ENCODE measurements around the gene CCDC60. TPM values are rescaled to one million over a fixed set of nuclear protein-coding genes. Genes with fewer than 3 reads are reported as not detected.

The CCDC60 gene
- total and polyA plus RNA-seq, 10 of the 15 experiments (the other 5 are each of a cell fraction or from before 2014, with no cell fraction given), result 0.19 TPM; not detected in 9

GRCh38 chr12:119460876-119461275, 126.3 kb downstream of the CCDC60 start:
- RAD21 ChIA-PET (ENCODE audit: unreplicated experiment), result no interaction called here
- no peak overlapping the region for H3K27ac ChIP-seq (ENCODE audit: control insufficient read depth, insufficient read depth)
- no peak for FAIRE-seq
- H3K36me3 ChIP-seq (ENCODE audit: control insufficient read depth in 2 of 2, insufficient read depth in 2 of 2, low read length in 1 of 2), result no peaks in the 10 kb centered on the region
- BruUV-seq (replicated peaks), result no TSS peak
- ATAC-seq, result no peak
- H3K4me1 ChIP-seq (ENCODE audit: control insufficient read depth, insufficient read depth, low read length), result no peaks in the 10 kb centered on the region
- no peak for DNase-seq (ENCODE audit: low read depth, low spot score)
- POLR2A ChIA-PET, result no interaction called here
- CTCF ChIA-PET, result interaction anchor here (1.9 kb wide), 1 partner anchor 16 kb away, joined by 8 read pairs; no protein-coding TSS in a partner anchor
- H2AFZ ChIP-seq (ENCODE audit: control insufficient read depth, low read depth, low read length), result no peak overlapping the region
- in situ Hi-C loops (cut with MboI) (no loop called here), intact Hi-C loops (cut with micrococcal nuclease; ENCODE audit: unreplicated experiment) (no loop called here)
- H3K27me3 ChIP-seq (replicated peaks in 1 of 2; ENCODE audit: control insufficient read depth in 2 of 2, insufficient read depth in 2 of 2, low read length in 1 of 2), result no peaks in the 10 kb centered on the region
- TF ChIP-seq CREM (IDR thresholded peaks at IDR 0.05; ENCODE audit: low read depth) (no peak), USF1 (IDR thresholded peaks at IDR 0.05; ENCODE audit: borderline replicate concordance, extremely low read length, insufficient read depth, low read depth, low read length) (no peak), TCF12 (IDR thresholded peaks at IDR 0.05; ENCODE audit: low read depth, low read length) (no peak), MTA2 (IDR thresholded peaks at IDR 0.05; ENCODE audit: low read depth) (no peak)
- no peaks in the 10 kb centered on the region for H3K9me3 ChIP-seq (replicated peaks; ENCODE audit: control insufficient read depth, insufficient read depth, low read length)
- H3K4me3 ChIP-seq, result no peak overlapping the region
- H3K4me2 ChIP-seq (ENCODE audit: control insufficient read depth, insufficient read depth), result no peak overlapping the region
- H4K20me1 ChIP-seq (ENCODE audit: control insufficient read depth, insufficient read depth), result no peaks in the 10 kb centered on the region
- 78% methylated on average over 3 of the region's 3 CpGs for WGBS (ENCODE audit: insufficient coverage, insufficient replicate concordance, low lambda C conversion rate, missing lambda C conversion rate)
- H3K9ac ChIP-seq (ENCODE audit: control insufficient read depth, insufficient read depth, low read length), result no peak overlapping the region
- H3K79me2 ChIP-seq (ENCODE audit: control insufficient read depth, insufficient read depth, low read length), result no peaks in the 10 kb centered on the region
- SMC1A ChIA-PET (ENCODE audit: uncharacterized antibody, unreplicated experiment), result no interaction called here

DNA sequence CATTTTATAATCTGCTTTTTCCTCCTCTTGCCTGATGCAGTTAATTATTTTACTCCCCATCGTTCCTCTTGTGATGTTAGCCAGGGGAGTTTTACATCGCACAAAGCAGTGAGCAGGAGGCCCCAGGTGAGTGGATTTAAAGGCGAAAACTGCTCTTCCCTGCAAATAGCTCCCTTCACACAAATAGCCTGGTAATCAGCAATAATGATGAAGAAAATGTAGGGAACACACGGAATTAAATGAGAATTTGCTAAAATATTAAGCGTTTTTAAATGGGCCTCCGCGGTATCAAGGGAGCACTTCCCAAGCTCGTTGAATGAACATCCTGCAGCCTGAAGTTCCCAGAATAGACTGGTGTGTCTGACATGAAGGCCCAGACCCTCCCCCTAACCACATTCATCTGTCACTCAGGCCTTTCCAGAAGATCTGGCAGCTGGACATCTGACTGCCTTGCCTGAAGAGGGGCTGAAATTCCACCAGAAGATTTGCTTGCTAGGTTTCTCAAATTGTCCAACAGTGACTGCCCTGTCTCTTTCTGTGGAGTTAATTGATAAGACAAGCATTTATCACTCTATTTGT, 127.2 kb downstream of the CCDC60 start:
- Histone ChIP-seq H4K20me1 (ENCODE audit: control insufficient read depth, insufficient read depth) (no peaks in the 10 kb centered on the region), H2AFZ (ENCODE audit: control insufficient read depth, low read depth, low read length) (no peak overlapping the region), H3K79me2 (ENCODE audit: control insufficient read depth, insufficient read depth, low read length) (no peaks in the 10 kb centered on the region), H3K9ac (ENCODE audit: control insufficient read depth, insufficient read depth, low read length) (no peak overlapping the region), H3K36me3 (ENCODE audit: control insufficient read depth in 2 of 2, insufficient read depth in 2 of 2, low read length in 1 of 2) (no peaks in the 10 kb centered on the region), H3K27ac (ENCODE audit: control insufficient read depth, insufficient read depth) (no peak overlapping the region), H3K9me3 (replicated peaks; ENCODE audit: control insufficient read depth, insufficient read depth, low read length) (no peaks in the 10 kb centered on the region), H3K4me3 (no peak overlapping the region), H3K4me2 (ENCODE audit: control insufficient read depth, insufficient read depth) (no peak overlapping the region), H3K27me3 (replicated peaks in 1 of 2; ENCODE audit: control insufficient read depth in 2 of 2, insufficient read depth in 2 of 2, low read length in 1 of 2) (no peaks in the 10 kb centered on the region), H3K4me1 (ENCODE audit: control insufficient read depth, insufficient read depth, low read length) (no peaks in the 10 kb centered on the region)
- ATAC-seq (no peak), FAIRE-seq (no peak), DNase-seq (ENCODE audit: low read depth, low spot score) (no peak)
- ChIA-PET SMC1A (ENCODE audit: uncharacterized antibody, unreplicated experiment) (interaction anchor here (1.1 kb wide), 1 partner anchor 17 kb away, joined by 3 read pairs; no protein-coding TSS in a partner anchor), RAD21 (ENCODE audit: unreplicated experiment) (no interaction called here), POLR2A (no interaction called here), CTCF (no interaction called here)
- intact Hi-C loops (cut with micrococcal nuclease; ENCODE audit: unreplicated experiment) (no loop called here), in situ Hi-C loops (cut with MboI) (no loop called here)
- no TSS peak for BruUV-seq (replicated peaks)
- WGBS (ENCODE audit: insufficient coverage, insufficient replicate concordance, low lambda C conversion rate, missing lambda C conversion rate), result 51% methylated on average over 8 of the region's 8 CpGs
- TF ChIP-seq, protein P1, sequence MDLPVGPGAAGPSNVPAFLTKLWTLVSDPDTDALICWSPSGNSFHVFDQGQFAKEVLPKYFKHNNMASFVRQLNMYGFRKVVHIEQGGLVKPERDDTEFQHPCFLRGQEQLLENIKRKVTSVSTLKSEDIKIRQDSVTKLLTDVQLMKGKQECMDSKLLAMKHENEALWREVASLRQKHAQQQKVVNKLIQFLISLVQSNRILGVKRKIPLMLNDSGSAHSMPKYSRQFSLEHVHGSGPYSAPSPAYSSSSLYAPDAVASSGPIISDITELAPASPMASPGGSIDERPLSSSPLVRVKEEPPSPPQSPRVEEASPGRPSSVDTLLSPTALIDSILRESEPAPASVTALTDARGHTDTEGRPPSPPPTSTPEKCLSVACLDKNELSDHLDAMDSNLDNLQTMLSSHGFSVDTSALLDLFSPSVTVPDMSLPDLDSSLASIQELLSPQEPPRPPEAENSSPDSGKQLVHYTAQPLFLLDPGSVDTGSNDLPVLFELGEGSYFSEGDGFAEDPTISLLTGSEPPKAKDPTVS (IDR thresholded peaks at IDR 0.05; ENCODE audit: low read depth, low read length), result no peak
- TF ChIP-seq ZNF622 (IDR thresholded peaks at IDR 0.05), result no peak
- no peak for TF ChIP-seq RFX5 (IDR thresholded peaks at IDR 0.05; ENCODE audit: low read depth, low read length)
- TF ChIP-seq RBBP5 (conservative IDR thresholded peaks at IDR 0.05), result no peak
- TF ChIP-seq SUPT20H (IDR thresholded peaks at IDR 0.05; ENCODE audit: borderline replicate concordance, control insufficient read depth, low read depth, low read length), result no peak
- TF ChIP-seq JUND (IDR thresholded peaks at IDR 0.05; ENCODE audit: low read depth, low read length), result no peak
- TF ChIP-seq PKNOX1 (IDR thresholded peaks at IDR 0.05), result no peak

Measured in GM12878 (cell line).